Measurements from ENCODE around the gene RBFA.

Gene RBFA

DNA sequence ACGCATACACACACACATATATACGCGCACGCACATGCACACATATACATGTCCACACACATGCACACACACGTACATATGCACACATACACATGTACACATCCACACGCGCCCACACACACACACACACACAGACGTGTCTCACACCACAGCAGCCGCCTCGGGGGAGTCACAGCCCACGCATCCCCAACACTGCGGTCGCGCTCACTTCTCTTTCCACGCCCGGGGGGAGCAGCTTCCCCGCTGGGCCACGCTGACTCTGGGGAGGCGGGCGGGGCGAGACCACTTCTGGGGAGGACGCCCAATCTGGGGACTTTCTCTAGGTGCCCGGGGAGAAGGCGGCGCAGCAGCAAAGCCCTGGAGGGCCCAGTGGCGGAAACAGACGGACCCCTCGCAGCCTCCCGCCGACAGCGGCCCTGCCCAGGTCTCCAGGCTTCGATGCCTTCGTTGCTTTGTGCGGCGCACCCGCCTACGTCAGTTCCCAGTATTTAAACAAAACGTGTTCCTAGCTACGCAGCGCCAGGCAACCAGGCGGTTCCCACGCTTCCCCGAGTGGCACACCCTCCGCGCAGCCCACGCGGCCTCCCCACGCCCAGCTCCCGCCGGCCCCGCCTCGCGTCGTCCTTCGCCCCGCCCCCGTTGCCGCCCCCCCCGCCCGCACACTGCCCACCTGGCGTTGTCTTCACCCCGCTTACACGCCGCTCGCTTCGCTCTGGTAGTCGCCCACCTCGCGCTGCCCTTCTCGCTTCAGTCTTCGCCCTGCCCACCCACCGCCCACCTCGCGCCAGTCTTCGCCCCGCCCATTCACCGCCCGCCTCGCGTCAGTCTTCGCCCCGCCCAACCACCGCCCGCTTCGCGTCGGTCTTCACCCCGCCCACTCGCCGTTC is 810 bp upstream of the RBFA start:
- no peak for FAIRE-seq

DNA sequence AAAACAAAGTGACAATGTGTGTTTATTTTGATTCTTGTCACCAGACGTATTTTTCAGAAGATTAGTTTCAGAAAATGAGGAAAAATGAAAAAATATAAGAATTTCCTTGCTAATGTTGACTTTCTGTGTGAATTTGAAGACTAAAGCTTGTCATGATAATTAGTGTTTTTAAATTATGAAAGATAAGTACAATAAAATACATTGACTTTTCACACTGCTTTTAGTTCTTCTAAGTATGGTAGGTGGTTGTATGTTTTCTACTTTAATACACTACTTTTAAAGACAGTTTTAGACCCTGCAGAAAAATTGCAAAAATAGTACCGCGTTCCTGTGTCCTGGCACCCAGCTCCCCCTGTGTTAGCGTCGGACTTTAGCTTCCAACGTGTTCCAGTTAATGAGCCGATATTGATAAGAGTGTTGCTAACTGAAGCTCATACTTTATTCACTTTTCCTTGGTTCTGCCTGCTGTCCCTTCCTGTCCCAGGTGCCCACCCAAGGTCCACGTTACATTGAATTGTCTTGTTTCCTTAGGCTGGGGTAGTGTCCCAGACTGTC is 695 bp downstream of the RBFA start:
- FAIRE-seq = peak; percentile 6

DNA sequence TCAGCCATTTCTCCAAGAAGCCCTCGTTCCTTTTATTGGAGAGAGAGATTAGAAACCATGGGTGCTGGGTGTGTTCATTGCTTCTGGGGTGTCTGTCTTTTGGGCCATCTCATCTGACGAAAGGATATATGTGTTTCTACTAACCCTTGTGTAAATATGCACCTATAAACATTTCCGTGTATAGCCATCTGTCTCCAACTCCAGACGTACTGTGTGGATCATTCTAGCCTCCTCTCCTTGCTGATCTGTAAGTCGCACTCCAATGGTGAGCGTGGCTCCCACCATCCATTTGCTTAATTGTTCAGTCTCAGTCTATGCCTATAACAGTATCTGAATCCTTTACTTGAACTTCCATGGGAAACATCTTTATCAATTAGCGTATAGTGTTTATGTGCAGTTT is 1.8 kb downstream of the RBFA start:
- FAIRE-seq = no peak

DNA sequence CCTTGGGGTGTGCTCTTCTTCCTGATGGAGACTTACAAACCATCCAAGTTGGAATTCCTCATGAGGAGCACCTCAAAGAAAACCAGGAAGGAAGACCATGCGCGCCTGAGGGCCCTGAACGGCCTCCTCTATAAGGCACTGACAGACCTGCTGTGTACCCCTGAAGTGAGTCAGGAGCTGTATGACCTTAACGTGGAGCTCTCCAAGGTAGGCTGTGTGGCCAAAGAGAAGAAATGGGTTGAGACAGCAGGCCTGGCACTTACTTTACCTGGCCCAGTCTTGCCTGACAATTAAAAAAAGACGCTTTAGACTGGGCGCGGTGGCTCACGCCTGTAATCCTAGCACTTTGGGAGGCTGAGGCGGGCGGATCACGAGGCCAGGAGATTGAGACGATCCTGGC is 3.1 kb downstream of the RBFA start:
- FAIRE-seq = no peak

DNA sequence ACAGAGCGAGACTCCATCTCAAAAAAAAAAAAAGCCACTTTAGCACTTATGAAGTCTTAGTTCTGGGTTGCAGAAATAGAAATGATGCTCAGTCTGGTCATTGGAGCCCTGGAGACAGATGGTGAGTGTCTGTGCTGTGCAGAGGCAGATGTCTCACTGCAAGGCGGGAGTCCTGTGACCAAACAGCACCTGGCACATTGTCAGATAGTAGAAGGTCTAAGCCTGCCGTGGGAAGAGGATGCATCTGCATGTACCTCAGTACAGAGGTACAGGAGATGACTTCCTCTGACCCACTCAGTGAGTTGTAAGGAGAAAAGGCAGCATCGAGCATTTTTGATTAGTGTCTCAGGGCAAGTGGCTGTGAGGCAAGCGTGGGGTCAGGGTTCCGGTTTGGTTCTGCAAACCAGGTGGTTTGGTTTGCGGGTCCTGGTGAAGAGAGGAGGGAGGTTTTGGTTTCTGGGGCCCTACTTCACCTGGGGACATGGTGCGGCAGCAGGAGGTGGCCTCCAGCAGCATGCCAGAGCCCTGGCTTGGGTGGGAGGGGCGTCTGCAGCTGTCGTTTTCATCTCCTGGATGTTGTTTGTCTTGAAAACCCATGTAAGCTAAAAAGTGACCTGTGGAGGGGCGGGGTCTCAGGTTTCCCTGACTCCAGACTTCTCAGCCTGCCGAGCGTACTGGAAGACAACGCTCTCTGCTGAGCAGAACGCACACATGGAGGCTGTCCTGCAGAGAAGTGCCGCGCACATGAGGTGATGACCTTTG is 3.8 kb downstream of the RBFA start:
- FAIRE-seq = no peak

DNA sequence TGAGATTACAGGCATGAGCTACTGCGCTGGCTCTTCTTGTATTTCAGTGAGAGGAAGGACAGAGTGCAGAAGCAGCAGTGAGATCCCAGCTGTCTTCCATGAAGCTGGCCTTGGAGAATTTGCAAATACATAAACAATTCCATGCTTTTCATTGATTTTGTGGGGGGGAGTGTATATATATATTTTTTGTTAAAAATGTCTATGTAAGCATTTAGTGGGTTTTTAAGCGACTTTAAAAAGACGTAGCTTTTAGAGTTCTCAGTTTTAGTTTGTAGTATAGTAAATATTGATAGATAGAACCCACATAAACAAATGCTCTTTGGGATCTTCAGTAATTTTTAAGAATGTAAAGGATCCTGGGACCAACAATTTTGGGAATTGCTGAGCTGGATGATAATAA is 6.3 kb downstream of the RBFA start:
- FAIRE-seq = no peak

DNA sequence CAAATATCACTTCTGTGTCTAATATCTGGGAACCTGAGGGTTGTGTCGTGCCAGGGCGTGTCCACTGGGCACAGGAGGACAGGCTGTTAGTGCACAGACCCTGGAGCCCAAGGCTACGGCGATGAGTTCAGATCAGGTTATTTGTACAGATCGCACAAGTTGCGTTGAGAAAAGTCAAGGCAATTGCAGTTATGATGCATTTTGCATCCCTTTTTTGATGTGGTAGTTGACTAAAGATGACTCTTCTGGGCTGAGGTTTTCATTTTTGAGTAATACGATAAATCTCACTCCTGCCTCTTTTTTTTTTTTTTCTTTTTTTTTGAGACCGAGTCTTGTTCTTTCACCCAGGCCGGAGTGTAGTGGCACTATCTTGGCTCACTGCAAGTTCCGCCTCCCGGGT is 7.2 kb downstream of the RBFA start:
- FAIRE-seq = no peak

DNA sequence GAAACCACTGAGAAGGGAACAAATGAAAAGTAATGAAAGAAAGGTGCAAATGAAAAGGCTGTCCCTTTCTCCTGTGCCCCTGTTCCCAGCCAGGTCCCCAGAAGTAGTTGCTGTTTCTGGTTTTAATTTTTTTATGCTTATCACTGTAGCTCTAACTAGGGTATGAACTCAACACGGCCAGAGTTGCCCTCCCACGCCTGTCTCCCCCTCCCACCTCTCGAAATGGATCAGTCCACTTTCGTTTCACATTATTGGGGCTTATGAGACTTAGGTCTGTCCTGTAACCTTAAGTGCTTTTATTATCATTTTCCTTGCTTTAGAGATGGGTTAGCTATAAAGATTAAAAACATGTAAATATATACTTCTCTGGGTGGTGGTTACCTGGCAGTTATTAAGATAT is 8.6 kb downstream of the RBFA start:
- no peak for FAIRE-seq

DNA sequence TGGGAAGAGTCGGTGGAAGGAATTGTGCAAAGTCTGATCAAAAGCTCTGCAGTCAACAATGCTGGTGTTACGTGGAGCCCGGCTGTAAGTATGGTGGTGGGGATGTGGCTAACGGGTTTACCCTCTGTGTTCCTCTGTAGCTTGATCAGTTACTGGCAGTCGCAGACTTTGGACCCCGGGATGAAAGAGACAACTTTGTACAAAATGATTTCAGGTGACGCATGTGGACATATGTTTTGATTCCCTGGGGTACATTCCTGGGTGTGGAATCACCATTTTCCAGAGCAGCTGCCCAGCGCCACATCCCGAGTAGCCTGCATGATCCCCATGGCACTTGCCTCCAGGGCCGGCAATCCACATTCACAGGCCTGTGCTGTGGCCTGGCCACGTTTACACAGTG is 9.8 kb downstream of the RBFA start:
- no peak for FAIRE-seq

DNA sequence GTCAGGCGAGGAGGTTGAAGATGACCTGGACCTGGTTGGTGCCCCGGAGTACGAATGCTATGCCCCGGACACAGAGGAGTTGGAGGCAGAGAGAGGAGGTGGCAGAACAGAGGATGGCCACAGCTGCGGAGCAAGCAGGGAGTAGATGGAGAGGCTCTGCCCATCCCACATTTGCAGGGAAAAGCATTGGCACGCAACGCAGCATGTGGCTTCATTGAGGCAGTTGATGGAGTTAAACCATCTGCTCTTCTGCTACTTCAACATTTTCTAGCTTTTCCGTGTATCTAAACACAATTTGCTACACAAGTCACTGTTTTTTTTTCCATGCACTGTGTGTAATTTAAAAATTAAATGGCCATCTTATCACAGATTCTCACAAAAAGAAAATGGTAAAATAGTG is 11.8 kb downstream of the RBFA start:
- no peak for FAIRE-seq

DNA sequence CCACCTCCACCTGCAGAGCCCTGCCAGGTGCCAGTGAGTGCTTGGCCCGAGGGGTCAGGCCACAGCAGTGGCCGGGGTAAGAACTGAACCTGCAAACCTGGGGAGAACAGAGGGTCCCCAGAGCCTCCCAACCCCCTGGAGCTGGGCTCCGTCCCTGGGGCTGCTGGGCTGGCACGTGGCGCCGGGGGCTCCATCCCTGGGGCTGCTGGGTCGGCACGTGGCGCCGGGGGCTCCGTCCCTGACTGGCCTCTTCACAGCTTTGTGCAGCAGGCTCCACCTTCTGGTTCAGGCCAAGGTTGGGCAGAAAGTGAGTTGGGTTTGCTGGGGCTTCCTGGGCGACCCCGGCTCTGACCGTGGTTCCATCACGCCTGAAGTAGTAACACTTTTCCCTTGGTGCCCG is 12.2 kb downstream of the RBFA start:
- no peak for FAIRE-seq

DNA sequence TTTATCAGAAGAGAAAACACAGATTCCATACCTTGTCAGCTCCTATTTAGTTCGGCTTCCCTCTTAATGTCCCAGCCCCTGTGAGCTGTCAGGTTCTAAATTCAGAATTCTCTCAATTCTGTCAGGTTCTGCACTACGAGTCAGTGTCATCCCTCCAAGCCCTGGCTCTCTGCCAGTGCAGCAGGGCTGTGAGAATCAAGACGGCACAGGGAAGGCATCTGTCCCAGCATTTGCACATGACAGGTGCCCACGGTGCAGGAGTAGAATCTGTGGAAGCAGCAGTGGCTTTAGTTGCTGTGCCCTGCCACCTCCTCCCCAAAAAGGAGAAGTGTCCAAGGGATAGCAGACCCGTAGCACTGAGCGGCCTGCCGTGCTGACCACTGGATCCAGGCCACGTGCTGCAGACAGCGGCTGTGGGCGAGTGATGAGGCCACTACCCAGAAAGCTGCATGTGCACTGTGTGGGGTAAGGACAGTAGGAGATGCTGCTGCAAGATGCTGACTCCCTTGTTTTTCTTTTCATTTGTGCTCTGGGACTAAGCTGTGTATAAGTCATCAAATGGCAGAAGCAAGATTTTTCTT is 12.8 kb downstream of the RBFA start:
- FAIRE-seq = no peak

DNA sequence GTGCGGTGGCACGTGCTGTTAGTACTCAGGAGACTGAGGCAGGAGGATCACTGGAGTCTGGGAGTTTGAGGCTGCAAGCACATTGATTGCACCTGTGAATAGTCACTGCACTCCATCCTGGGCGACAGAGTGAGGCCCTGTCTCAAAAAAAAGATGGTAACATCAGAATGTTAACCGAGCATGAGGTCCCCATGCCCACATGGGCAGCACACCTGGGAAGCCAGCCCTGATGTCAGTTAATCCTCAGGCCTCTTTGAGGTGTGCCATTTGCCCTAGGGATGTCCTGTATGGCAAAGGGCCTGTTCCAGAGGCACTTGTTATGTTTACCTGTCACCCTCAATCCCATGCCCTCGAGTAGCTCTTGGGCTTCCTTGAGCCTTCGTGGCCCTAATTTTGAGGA is 16.6 kb downstream of the RBFA start:
- FAIRE-seq = no peak

DNA sequence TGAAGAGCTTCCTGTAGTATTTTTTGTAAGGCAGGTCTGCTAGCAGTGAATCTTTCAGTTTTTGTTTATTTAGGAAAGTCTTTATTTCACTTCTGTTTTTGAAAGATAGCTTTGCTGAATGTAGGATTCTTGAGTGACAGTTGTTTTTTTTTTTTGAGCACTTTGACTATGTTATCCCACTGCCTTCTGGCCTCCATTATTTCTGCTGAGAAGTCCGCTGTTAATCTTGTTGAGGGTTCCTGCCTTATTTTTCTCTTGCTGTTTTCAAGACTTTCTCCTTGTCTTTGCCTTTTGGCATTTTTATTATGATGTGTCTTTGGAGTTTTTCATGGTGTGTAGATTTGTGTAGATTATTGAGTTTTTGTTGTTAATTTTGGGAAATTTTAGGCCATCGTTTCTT is 21.9 kb downstream of the RBFA start:
- FAIRE-seq = peak; percentile 31

DNA sequence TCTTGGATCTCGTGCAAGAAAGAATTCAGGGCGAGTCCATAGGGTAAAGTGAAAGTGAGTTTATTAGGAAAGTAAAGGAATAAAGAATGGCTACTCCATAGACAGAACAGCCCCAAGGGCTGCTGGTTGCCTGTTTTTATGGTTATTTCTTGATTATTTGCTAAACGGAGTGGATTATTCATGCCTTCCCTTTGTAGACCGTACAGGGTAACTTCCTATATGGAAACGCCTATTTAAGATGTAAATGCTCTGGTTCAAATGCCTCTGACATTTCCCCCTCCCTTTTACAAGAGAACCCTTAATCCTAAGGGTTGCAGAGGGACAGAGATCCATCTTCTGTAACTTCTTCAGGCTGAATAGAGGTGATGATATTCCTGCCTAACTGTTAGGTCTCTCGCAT is 25.7 kb downstream of the RBFA start:
- FAIRE-seq = no peak

DNA sequence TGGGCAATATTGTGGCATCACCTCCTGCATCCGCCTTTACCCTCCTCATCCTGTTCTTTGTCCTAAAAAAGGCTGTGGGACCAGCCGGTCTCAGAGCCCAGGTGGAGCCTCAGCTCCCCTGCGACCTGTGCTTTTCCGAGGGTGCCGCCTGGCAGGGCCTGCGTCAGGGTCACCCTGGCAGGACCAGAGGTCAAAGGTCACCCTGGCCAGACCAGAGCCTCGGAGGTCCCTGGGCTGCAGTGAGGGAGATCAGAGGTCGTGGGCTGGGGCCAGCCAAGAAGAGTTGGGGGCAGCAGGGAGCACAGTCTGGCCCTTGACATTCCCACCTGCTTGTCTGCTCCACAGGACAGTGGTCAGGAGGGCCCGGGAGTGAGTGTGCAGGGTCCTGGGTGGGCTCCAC is 31.5 kb downstream of the RBFA start:
- no peak for FAIRE-seq

DNA sequence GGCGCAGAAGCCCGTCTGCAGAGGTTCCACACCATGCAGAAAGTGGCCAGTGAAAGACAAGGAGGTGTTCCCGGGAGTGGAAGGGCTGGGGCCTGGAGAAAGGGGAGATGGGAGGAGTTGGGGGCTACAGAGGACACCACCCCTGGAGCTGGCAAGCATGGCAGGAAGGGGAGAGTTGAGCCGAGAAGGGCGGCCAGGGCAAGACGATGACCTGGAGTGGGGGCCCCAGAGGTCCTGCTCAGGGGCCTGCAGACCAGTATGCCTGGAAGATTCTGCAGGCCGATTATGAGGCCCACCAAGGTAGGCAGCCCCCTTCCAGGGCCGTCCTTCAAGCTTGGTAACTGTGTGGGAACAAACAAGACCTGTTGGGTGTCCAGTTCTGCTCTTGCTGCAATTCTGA is 33.1 kb downstream of the RBFA start:
- FAIRE-seq = no peak

DNA sequence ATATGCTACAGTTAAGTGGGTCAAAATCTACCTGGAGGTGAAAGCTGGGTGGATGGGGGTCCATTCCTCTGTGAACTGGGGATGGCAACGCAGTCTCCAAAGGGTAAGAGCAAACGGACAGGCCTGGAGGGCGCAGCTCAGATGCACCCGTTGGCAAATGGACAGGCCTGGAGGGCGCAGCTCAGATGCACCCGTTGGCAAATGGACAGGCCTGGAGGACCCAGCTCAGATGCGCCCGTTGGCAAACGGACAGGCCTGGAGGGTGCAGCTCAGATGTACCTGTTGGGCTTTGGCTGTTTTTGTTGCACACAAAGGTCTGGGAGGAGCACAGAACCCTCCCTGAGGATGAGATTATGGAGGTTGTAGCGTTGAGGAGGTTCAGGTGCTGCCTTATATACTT is 33.7 kb downstream of the RBFA start:
- no peak for FAIRE-seq

DNA sequence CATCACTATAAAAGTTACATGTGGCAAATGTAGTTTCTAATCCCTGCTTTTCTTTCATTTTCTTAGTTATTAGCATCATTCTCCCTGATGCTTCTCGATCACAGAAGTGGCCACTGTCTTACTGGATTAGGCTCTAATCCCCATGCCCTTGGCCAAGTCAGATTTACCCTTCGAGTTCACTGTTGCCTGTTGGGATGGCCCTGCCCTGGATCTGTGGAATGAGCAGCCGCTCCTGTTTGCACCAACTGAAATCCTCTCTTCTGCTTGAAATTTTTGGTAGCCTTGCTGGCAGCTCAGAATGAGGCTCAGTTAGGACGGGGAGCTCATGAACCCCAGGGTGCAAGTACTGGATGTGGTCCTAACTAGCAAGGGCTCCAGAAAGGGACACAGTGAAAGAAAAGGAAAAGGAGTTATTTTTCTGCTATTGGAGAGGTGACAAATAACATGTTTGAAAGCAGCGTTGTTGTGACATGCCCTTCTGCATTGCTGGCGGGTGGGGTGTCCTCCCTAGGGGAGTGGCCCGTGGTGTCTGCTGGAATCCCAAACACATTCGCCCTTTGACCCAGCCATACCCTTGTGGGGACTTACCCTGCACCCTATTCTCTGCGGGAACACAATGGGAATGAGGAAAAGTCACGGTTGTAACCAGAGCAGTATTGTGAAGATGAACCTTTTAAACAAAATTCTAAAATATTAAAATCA is 34.5 kb downstream of the RBFA start:
- FAIRE-seq = no peak

DNA sequence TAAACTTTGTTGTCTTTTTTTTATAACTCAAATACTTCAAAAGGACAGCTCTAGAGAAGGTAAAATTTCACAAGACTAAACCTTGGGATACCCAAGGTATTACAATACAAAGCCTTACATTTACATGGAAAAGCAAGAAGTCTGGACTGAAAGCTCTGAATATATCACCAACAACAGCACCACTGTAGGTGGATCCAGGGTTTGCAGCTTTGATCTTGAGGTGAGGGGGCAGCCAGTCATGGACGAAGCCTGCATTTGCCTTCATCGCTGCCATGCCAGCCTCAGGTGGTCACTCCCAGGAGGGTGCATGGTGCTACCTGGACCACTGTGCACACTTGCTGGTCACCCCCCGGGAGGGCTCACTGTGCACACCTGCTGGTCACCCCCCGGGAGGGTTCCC is 36.6 kb downstream of the RBFA start:
- FAIRE-seq = no peak

DNA sequence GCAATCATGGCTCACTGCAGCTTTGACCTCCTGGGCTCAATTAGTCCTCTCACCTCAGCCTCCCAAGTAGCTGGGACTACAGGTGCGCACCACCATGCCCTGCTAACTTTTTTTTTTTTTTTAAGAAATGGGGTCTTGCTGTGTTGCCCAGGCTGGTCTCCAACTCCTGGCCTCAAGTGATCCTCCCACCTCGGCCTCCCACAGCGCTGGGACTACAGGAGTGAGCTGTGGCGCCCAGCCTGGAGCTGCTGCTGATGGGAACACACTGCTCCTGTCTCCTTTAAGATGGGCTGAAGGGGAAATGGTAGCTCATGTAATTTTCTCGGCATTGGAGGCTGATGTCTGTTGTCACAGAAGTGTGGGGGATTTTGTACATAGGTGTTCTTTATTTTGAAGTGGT is 39.9 kb downstream of the RBFA start:
- FAIRE-seq = no peak

DNA sequence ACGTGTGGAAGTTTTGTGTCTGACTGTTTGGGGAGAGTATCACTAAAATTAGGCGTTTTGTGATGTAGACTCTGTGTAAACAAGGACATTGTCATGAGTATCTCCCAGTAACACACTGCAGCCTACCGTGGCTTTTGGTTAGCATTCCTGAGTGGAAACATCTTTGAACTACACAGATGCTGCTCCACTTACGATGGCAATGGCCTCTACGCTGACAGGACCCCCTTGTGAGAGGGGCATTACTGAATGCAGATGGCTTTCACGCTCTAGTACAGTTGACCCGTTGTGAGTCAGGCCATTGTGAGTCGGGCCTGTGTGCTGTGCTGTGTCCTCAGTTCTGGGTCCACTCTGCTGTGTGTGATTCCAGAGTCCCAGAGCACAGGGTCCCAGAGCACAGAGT is 40.5 kb downstream of the RBFA start:
- no peak for FAIRE-seq

DNA sequence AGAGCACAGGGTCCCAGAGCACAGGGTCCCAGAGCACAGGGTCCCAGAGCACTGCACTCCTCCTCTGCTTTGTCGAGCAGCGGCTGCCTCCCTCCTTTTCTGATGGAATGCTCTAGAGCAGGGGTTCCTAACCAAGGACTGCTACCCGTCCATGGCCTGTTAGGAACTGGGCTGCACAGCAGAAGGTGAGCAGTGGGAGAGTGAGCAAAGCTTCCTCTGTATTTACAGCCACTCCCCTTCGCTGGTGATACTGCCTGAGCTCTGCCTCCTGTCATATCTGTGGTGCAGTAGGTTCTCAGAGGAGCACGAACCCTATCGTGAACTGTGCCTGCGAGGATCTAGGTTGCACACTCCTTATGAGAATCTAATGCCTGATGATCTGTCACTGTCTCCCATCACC is 41.7 kb downstream of the RBFA start:
- FAIRE-seq = no peak

All from G401.6 (cell line).